Muscle layer of colon (tissue), 2 donors: Measurements from ENCODE around the gene TECPR1.

ENCODE experiments used
- H3K27ac ChIP-seq: one replicate; pipeline ENCODE4 v1.7.0; 2013; ENCODE audit warnings: low read depth, mild to moderate bottlenecking, low read length, moderate library complexity
- H3K27me3 ChIP-seq, 2 donors: one replicate each; pipeline ENCODE4 v1.7.0; 2013; ENCODE audit warnings: low read length in 2 of 2, mild to moderate bottlenecking in 2 of 2; ENCODE audit not compliant: insufficient read depth in 2 of 2, control insufficient read depth in 1 of 2
- H3K36me3 ChIP-seq: one replicate; pipeline ENCODE4 v1.7.0; 2013; ENCODE audit warnings: mild to moderate bottlenecking, low read length; ENCODE audit not compliant: insufficient read depth
- H3K4me1 ChIP-seq: one replicate; pipeline ENCODE4 v1.7.0; 2013; ENCODE audit warnings: mild to moderate bottlenecking, low read length; ENCODE audit not compliant: insufficient read depth
- H3K4me3 ChIP-seq, 2 donors: one replicate each; pipeline ENCODE4 v1.7.0; 2013; ENCODE audit warnings: low read length in 2 of 2, low read depth in 1 of 2, mild to moderate bottlenecking in 1 of 2, moderate library complexity in 1 of 2
- H3K9ac ChIP-seq: one replicate; pipeline ENCODE4 v1.7.0; 2013; ENCODE audit warnings: low read length
- H3K9me3 ChIP-seq: one replicate; pipeline ENCODE4 v1.7.0; 2013; ENCODE audit warnings: mild to moderate bottlenecking, low read length
- donor health status: abdominal sarcoma.
- donor health status: Adenocarcinoma of cecum.

The TECPR1 gene

DNA sequence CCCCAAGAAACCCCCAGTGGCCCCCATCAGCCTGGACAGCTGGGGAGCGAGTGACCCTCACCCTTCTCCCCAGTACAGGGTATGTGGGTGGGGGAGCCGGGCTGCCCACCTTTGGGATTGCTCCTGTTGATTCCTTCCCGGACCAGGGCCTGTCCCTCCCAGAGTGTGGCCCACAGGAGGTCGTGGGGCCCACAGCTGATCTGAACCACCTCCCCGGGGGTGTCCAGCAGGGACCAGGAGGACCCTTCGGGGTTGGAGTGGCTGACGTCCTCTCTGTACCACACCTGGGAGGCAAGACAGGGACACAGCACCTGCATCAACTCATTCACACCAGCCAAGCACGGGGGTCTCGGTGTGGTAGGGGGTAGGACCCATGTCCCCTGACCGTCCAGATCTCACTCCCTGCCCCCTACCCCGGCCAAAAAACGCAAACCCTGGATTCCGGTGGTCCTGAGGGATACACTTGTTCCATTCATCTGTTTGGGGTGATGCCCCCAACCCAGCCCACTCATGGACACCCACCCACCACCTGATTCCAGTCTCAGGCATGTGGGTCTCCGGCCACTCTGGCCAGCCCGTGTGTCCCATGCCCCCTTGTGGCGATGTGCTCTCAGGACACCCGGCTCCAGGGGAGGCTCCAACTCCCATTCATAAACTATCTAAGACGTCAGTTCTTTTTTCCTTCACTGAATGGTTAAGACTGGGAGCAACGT is 10.9 kb downstream of the TECPR1 start:
- H3K9ac ChIP-seq, result no peak overlapping the region
- H3K4me3 ChIP-seq, result no peak overlapping the region
- H3K4me1 ChIP-seq, result no peaks in the 10 kb centered on the region
- H3K27ac ChIP-seq, result no peak overlapping the region
- H3K9me3 ChIP-seq, result no peaks in the 10 kb centered on the region
- no peaks in the 10 kb centered on the region for H3K27me3 ChIP-seq
- H3K36me3 ChIP-seq, result peaks cover 15% of the 10 kb centered on the region

DNA sequence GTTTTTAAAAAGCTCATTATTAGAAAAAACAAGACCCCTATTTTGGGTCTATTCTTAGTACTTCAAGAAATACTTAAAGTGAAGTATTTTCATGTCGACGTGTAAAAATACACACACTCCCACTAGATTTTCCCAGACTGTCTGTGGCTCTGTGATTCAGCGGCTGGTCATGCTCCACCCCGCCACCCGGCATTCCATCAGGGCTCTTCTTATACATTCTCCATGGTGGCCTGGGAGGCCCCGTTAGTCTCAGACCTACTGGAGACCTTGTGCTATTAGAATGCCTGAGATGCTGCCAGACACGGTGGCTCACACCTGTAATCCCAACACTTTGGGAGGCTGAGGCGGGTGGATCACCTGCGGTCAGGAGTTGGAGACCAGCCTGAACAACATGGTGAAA is 13.1 kb downstream of the TECPR1 start:
- no peak overlapping the region for H3K4me3 ChIP-seq
- H3K9ac ChIP-seq, result no peak overlapping the region
- H3K9me3 ChIP-seq, result no peaks in the 10 kb centered on the region
- no peaks in the 10 kb centered on the region for H3K4me1 ChIP-seq
- peaks cover 11% of the 10 kb centered on the region for H3K36me3 ChIP-seq
- H3K27ac ChIP-seq, result no peak overlapping the region
- no peaks in the 10 kb centered on the region for H3K27me3 ChIP-seq

DNA sequence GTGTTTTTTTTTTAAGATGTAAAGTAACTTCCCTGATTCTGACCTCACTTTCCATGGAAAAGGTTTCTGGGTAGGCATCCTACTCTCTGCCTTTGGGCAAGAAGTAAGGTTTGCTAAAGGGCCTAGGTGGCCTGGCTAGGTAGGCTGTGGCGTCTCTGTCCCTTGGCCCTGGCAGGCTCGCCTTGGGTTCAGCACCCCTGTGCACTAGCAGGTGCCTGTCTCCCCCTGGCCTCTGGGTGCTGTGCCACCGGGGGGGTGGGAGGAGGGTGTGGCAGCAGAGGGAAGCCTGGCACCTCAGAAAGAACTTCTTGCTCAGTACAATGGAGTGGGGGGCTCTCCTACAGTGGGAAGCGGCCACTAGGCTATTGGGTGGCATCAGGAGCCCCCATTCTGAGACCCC is 14.0 kb downstream of the TECPR1 start:
- no peaks in the 10 kb centered on the region for H3K9me3 ChIP-seq
- peaks cover 11% of the 10 kb centered on the region for H3K36me3 ChIP-seq
- H3K27me3 ChIP-seq, result no peaks in the 10 kb centered on the region
- no peak overlapping the region for H3K27ac ChIP-seq
- no peaks in the 10 kb centered on the region for H3K4me1 ChIP-seq
- H3K4me3 ChIP-seq, result no peak overlapping the region
- H3K9ac ChIP-seq, result no peak overlapping the region

DNA sequence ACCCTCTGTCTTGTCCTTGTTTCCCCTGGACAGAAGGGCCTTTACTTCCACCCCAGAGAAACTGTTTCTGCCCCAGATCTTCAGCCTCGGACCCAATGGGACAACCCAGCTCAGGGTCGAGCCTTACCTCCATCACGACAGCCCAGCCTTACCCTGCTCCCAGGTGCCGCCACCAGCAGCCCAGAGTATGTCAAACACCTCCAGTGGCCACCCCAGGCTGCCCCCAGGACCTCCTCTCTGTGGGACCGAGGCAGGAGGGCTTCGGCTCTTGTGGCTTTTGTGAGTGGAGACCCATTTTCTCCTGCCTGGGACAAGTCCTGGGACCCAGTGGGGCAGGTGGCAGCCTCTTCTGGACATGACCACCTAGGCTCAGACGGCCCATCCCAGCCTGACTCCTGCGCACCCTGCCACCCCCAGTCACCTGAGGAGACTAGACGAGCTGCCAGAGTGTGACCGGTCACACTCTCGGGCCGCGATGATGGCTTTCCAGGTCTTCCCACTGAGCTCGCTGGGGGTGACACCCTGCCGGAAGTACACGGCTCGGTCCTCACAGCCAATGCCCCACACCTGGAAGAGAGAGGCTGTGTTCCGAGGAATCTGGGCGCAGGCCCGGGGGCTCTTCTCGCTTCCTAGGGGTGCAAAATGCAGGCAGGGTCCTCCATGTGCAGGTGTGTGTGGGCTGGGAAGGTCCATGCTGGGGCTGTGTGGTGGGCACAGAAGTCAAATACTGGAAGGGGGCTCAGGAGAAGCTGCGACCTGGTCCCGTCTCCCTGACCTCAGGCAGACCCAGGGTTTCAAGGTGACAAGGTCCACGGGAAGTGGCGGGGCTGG is 15.5 kb downstream of the TECPR1 start:
- no peaks in the 10 kb centered on the region for H3K27me3 ChIP-seq
- H3K9me3 ChIP-seq, result no peaks in the 10 kb centered on the region
- H3K27ac ChIP-seq, result no peak overlapping the region
- H3K4me3 ChIP-seq, result no peak overlapping the region
- H3K4me1 ChIP-seq, result no peaks in the 10 kb centered on the region
- H3K9ac ChIP-seq, result no peak overlapping the region
- H3K36me3 ChIP-seq, result peaks cover 11% of the 10 kb centered on the region

DNA sequence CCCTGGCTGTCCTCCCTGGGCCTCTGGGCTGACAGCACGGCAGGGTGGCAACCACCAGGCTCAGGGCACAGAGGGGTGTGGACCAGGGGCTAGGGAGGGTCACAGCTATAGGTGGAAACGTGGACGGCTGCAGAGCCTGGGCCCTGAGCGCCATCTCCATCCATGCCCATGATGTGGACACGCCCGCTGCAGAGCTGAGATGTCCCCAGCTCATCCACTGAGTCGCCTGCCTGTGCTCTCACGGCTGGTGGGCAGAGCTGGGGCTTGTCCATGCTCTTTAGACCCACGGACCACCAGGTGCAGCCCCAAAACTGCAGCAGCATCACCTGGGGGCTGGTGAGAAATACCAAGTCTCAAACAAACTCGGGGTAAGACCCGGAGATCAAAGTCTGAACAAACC is 16.1 kb downstream of the TECPR1 start:
- Histone ChIP-seq H3K4me3 (no peak overlapping the region), H3K4me1 (no peaks in the 10 kb centered on the region), H3K9ac (no peak overlapping the region), H3K27ac (no peak overlapping the region), H3K9me3 (no peaks in the 10 kb centered on the region), H3K36me3 (peaks cover 11% of the 10 kb centered on the region), H3K27me3 (no peaks in the 10 kb centered on the region)

DNA sequence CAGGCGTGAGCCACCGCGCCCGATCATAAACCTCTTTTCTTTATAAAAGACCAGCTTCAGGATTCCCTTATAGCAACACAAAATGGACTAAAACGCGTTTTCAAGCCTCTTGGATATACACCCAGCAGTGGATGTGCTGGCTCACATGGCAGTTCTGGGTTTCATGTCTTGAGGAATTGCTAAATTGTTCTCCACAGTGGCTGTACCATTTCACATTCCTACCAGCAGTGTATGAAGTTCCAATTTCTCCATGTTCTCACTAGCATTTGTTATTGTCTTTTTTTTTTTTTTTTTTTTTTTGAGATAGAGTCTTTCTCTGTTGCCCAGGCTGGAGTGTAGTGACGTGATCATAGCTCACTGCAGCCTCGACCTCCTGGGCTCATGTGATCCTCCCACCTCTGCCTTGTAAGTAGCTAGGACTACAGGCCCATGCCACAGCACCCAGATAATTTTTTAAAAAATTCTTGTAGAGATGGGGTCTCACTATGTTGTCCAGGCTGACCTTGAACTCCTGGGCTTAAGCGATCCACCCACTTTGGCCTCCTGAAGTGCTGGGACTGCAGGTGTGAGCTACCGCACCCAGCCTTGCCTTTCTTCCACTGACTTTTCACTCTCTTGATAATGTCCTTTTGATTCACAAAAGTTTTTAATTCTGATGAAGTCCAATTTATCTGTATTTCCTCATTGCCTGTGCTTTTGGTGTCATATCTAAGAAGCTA is 17.4 kb downstream of the TECPR1 start:
- Histone ChIP-seq H3K4me3 (no peak overlapping the region), H3K4me1 (no peaks in the 10 kb centered on the region), H3K27ac (no peak overlapping the region), H3K9me3 (no peaks in the 10 kb centered on the region), H3K36me3 (peaks cover 11% of the 10 kb centered on the region), H3K27me3 (no peaks in the 10 kb centered on the region), H3K9ac (no peak overlapping the region)

DNA sequence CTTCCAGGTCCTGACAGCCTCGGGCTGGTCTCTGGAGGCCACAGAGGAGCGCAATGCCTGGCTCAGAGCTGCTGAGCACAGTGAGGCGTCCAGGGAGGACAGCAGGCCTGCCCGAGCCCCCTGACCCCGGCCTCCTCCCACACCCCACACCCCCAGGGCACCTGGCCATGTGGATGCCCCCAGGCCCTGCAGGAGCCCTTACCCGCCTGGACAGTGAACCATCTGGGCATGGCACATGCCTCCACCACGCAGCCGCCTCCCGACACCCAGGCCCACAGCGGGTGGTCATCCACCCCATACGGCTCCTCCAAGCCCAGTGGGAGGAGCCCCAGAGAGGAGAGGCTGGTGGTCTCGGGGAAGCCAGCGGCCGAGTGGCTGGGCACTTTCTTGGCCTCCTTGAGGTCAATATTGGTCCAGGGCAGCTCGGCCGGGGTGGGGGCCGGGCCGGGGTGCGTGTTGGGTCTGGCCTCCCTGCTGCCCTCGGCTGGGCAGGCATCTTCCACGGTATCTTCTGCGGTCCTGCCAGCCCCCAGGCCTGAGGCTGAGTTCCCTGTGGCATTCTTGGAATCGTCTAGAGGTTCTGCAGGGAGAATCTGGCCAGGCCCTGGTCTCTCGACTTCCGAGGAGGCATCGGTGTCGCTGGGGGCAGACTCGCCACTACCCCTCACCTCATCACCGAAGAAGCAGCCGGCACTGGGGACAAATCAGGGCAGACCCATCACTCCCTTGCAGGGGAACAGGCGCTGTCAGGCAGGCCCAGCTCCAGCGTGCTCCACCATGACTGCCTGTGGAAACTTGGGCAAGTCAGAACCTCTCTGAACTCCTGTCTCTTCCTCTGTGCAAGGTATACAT is 18.6 kb downstream of the TECPR1 start:
- Histone ChIP-seq H3K27ac (no peak overlapping the region), H3K4me3 (no peak overlapping the region), H3K27me3 (no peaks in the 10 kb centered on the region), H3K9me3 (no peaks in the 10 kb centered on the region), H3K36me3 (peaks cover 1% of the 10 kb centered on the region), H3K9ac (no peak overlapping the region), H3K4me1 (no peaks in the 10 kb centered on the region)

DNA sequence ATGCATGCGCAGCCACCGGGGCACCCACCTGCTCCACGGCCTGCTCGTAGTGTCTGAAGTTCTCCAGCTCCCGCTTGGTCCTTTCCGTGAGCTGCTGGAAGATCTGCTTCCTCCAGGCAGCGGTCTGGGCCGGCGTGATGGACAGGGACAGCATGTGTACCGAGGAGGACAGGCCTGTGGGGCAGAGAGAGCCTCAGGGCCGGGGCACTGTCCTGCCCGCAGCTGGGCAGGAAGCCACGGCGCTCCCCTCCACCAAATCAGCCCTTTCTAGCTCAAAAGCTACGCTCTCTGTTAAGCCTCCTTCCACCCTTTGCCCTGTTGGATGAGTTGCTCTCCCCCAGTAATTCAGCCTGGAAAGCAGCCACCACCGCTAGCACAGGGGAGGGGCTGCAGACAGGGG is 19.2 kb downstream of the TECPR1 start:
- Histone ChIP-seq H3K27ac (no peak overlapping the region), H3K4me3 (no peak overlapping the region), H3K36me3 (no peaks in the 10 kb centered on the region), H3K9ac (no peak overlapping the region), H3K27me3 (no peaks in the 10 kb centered on the region), H3K4me1 (no peaks in the 10 kb centered on the region), H3K9me3 (no peaks in the 10 kb centered on the region)

DNA sequence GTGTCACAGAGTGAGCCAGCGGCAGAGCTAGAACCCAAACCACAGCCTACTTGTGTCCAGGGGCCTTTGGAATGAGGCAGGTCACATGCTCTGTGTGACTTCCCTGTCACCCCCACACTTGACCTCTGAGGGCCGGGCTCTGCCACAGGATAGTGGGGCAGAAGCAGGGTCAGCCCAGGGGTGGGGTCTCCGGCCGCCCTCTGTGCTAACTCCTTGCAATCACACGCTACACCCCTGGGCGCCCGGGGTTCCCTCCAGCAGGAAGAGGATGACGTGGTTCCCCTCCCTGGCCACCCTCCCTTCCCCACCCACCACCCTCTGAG is 19.8 kb downstream of the TECPR1 start:
- H3K4me3 ChIP-seq, result no peak overlapping the region
- H3K4me1 ChIP-seq, result no peaks in the 10 kb centered on the region
- H3K36me3 ChIP-seq, result no peaks in the 10 kb centered on the region
- H3K9ac ChIP-seq, result no peak overlapping the region
- H3K9me3 ChIP-seq, result no peaks in the 10 kb centered on the region
- H3K27ac ChIP-seq, result no peak overlapping the region
- H3K27me3 ChIP-seq, result no peaks in the 10 kb centered on the region

DNA sequence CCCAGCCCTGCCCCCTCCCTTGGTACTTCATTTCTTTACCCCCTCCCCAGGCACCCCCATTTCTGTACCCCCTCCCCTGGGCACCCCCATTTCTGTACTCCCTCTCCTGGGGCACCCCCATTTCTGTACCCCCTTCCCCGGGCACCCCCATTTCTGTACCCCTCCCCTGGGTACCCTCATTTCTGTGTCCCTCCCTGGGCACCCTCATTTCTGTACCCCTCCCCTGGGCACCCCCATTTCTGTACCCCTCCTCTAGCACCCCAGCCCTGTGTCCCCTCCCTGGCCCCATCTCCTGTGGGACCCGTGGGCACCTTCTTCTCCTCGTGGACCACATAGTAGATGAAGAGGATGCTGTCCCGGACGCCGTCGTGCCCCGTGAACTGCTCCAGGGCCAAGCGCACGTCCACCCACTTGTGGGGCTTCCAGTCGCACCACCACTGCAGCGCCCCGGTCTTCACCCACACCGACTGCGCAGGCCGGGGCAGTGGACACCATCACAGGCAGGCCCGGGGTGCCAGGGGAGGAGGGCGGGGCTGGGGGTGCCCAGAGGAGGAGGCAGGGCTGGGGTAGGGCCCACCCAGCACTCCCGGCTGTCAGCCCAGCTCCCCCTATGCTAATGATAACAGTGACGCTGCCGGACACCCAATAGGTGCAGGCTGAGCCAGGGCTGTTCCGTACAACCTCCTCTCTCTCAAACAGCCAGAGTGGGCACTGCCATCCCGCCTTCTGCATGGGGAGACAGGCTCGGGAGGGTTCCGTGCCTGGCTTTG is 20.4 kb downstream of the TECPR1 start:
- H3K4me3 ChIP-seq, result no peak overlapping the region
- no peaks in the 10 kb centered on the region for H3K9me3 ChIP-seq
- H3K27ac ChIP-seq, result no peak overlapping the region
- no peaks in the 10 kb centered on the region for H3K36me3 ChIP-seq
- no peaks in the 10 kb centered on the region for H3K4me1 ChIP-seq
- H3K9ac ChIP-seq, result no peak overlapping the region
- H3K27me3 ChIP-seq, result no peaks in the 10 kb centered on the region
